ENCODE measurements around the gene NPB. TPM values are rescaled to one million over a fixed set of nuclear protein-coding genes. Genes with fewer than 3 reads are reported as not detected.
A peak's percentile ranks its signal among the peaks of the same experiment; 100 is the strongest.

The NPB gene
- total and polyA plus RNA-seq, 2 donors (not counting 1 experiment from before 2014, with no cell fraction given) = 0.31 to 0.83 TPM

GRCh38 chr17:81927152-81927652 lies 25.2 kb downstream of the NPB start:
- no peaks in the 10 kb centered on the region for H4K20me1 ChIP-seq (ENCODE audit: control insufficient read depth, extremely low read depth, insufficient read depth, low read length)
- no peak overlapping the region for H2AFZ ChIP-seq (ENCODE audit: low read length)
- H3K36me3 ChIP-seq (ENCODE audit: control insufficient read depth, insufficient read depth, low read length) = peaks cover 10% of the 10 kb centered on the region
- no peak for TF ChIP-seq EZH2 (IDR thresholded peaks at IDR 0.05; ENCODE audit: low read length, missing control alignments)
- no peak for TF ChIP-seq CTCF (conservative IDR thresholded peaks at IDR 0.05 in 1 of 2, IDR thresholded peaks at IDR 0.05 in 1 of 2; ENCODE audit: low read depth in 1 of 2, low read length in 2 of 2)
- DNase-seq (ENCODE audit: low read depth in 2 of 2) = no peak
- H3K4me3 ChIP-seq (replicated peaks in 1 of 4; ENCODE audit: control extremely low read depth in 1 of 4, insufficient read depth in 1 of 4, low read depth in 3 of 4, low read length in 4 of 4) = peak overlapping the region in 3 of 4 experiments; percentile 67 to 91 (median 83)
- H3K79me2 ChIP-seq (ENCODE audit: control insufficient read depth, insufficient read depth, low read length) = peaks cover 42% of the 10 kb centered on the region
- no peaks in the 10 kb centered on the region for H3K27me3 ChIP-seq (ENCODE audit: control insufficient read depth, insufficient read depth, low read length)
- no peaks in the 10 kb centered on the region for H3K9me3 ChIP-seq (ENCODE audit: control insufficient read depth, insufficient read depth, low read depth, low read length)
- H3K4me1 ChIP-seq (ENCODE audit: control insufficient read depth, extremely low read depth, insufficient read depth, low read length) = peaks cover 21% of the 10 kb centered on the region
- peak overlapping the region; percentile 92 for H3K27ac ChIP-seq (ENCODE audit: insufficient read depth, low read length)
- H3K9ac ChIP-seq (ENCODE audit: insufficient read depth, low read length) = peak overlapping the region; percentile 92
- peak overlapping the region; percentile 98 for H3K4me2 ChIP-seq (ENCODE audit: extremely low read depth, insufficient read depth, low read length)

- no peak for TF ChIP-seq EZH2 (IDR thresholded peaks at IDR 0.05; ENCODE audit: low read length, missing control alignments)
- TF ChIP-seq CTCF (conservative IDR thresholded peaks at IDR 0.05 in 1 of 2, IDR thresholded peaks at IDR 0.05 in 1 of 2; ENCODE audit: low read depth in 1 of 2, low read length in 2 of 2) = peak in 1 of 2 donors; percentile 37
- no peaks in the 10 kb centered on the region for H3K27me3 ChIP-seq (ENCODE audit: control insufficient read depth, insufficient read depth, low read length)
- peaks cover 35% of the 10 kb centered on the region for H3K79me2 ChIP-seq (ENCODE audit: control insufficient read depth, insufficient read depth, low read length)
- peak within 1 kb of the TSS; percentile 92 for H3K27ac ChIP-seq (ENCODE audit: insufficient read depth, low read length)
- peak; percentile 89 to 93 for DNase-seq (ENCODE audit: low read depth in 2 of 2)
- H3K4me2 ChIP-seq (ENCODE audit: extremely low read depth, insufficient read depth, low read length) = peak within 1 kb of the TSS; percentile 98
- peak within 1 kb of the TSS; percentile 67 to 91 (median 77) for H3K4me3 ChIP-seq (replicated peaks in 1 of 4; ENCODE audit: control extremely low read depth in 1 of 4, insufficient read depth in 1 of 4, low read depth in 3 of 4, low read length in 4 of 4)
- peak within 1 kb of the TSS; percentile 10 for H2AFZ ChIP-seq (ENCODE audit: low read length)
- no peaks in the 10 kb centered on the region for H4K20me1 ChIP-seq (ENCODE audit: control insufficient read depth, extremely low read depth, insufficient read depth, low read length)
- peak within 1 kb of the TSS; percentile 92 for H3K9ac ChIP-seq (ENCODE audit: insufficient read depth, low read length)
- peaks cover 3% of the 10 kb centered on the region for H3K36me3 ChIP-seq (ENCODE audit: control insufficient read depth, insufficient read depth, low read length)
- H3K4me1 ChIP-seq (ENCODE audit: control insufficient read depth, extremely low read depth, insufficient read depth, low read length) = peaks cover 21% of the 10 kb centered on the region
- no peaks in the 10 kb centered on the region for H3K9me3 ChIP-seq (ENCODE audit: control insufficient read depth, insufficient read depth, low read depth, low read length)
Observed at GRCh38 chr17:81927653-81928543, 25.9 kb downstream of the NPB start, which contains the start of gene MAFG. Gene MAFG, minus strand, starts transcription at chr17:81927735. Its CDS starts 4,550 bp downstream, at chr17:81923185.

GRCh38 chr17:81928544-81929252 lies 26.7 kb downstream of the NPB start:
- Histone ChIP-seq H3K36me3 (ENCODE audit: control insufficient read depth, insufficient read depth, low read length) (peaks cover 2% of the 10 kb centered on the region), H3K79me2 (ENCODE audit: control insufficient read depth, insufficient read depth, low read length) (peaks cover 29% of the 10 kb centered on the region), H3K9me3 (ENCODE audit: control insufficient read depth, insufficient read depth, low read depth, low read length) (no peaks in the 10 kb centered on the region), H3K4me3 (replicated peaks in 1 of 4; ENCODE audit: control extremely low read depth in 1 of 4, insufficient read depth in 1 of 4, low read depth in 3 of 4, low read length in 4 of 4) (peak overlapping the region; percentile 6 to 65 (median 46)), H4K20me1 (ENCODE audit: control insufficient read depth, extremely low read depth, insufficient read depth, low read length) (no peaks in the 10 kb centered on the region), H3K9ac (ENCODE audit: insufficient read depth, low read length) (peak overlapping the region; percentile 65), H3K4me2 (ENCODE audit: extremely low read depth, insufficient read depth, low read length) (peak overlapping the region; percentile 70), H3K4me1 (ENCODE audit: control insufficient read depth, extremely low read depth, insufficient read depth, low read length) (peaks cover 15% of the 10 kb centered on the region), H3K27ac (ENCODE audit: insufficient read depth, low read length) (no peak overlapping the region), H3K27me3 (ENCODE audit: control insufficient read depth, insufficient read depth, low read length) (no peaks in the 10 kb centered on the region), H2AFZ (ENCODE audit: low read length) (peak overlapping the region; percentile 10)
- no peak for DNase-seq (ENCODE audit: low read depth in 2 of 2)
- TF ChIP-seq CTCF (conservative IDR thresholded peaks at IDR 0.05 in 1 of 2, IDR thresholded peaks at IDR 0.05 in 1 of 2; ENCODE audit: low read depth in 1 of 2, low read length in 2 of 2) (no peak), EZH2 (IDR thresholded peaks at IDR 0.05; ENCODE audit: low read length, missing control alignments) (no peak)

Data from fibroblast of lung (primary cell).